ENCODE measurements around the gene TGFB2. TPM values are rescaled to one million over a fixed set of nuclear protein-coding genes. Genes with fewer than 3 reads are reported as not detected.

The TGFB2 gene
- total RNA-seq: 1 to 10 TPM in 1 of 4 donors, under 1 TPM in 3; 0.40 to 1.9 (median 0.57) TPM

GRCh38 chr1:218344814-218345672 is at the start of gene TGFB2:
Gene TGFB2, plus strand, starts transcription at chr1:218345336. Its CDS starts 1,366 bp downstream, at chr1:218346702.
- WGBS, 2 donors: 2 to 11% methylated on average over 18 to 22 of the region's 22 CpGs
- TF ChIP-seq CTCF (IDR thresholded peaks at IDR 0.05) (no peak), POLR2A (IDR thresholded peaks at IDR 0.05) (peak in 2 of 4 donors; percentile 51 to 76)
- H3K36me3 ChIP-seq: no peaks in the 10 kb centered on the region
- H3K27me3 ChIP-seq: peaks cover 0 to 12% (median 0%) of the 10 kb centered on the region in 4 donors
- no peaks in the 10 kb centered on the region for H3K9me3 ChIP-seq
- peaks cover 0 to 53% (median 0%) of the 10 kb centered on the region in 3 donors for H3K4me1 ChIP-seq
- peak within 1 kb of the TSS; percentile 45 to 86 (median 82) for H3K27ac ChIP-seq
- no peak for DNase-seq
- H3K4me3 ChIP-seq: peak within 1 kb of the TSS; percentile 44 to 69 (median 61)
- intact Hi-C loops (cut with DNase I): loop anchor here (10.0 kb wide), 1 partner anchor 720 kb away; no protein-coding TSS in a partner anchor

- intact Hi-C loops (cut with DNase I): no loop called here
- 84 to 87% methylated on average over 2 of the region's 2 CpGs for WGBS, 2 donors
- no peak for DNase-seq
Measured at GRCh38 chr1:218296162-218296561, 49.0 kb upstream of the TGFB2 start.

GRCh38 chr1:218297461-218297860 is 47.7 kb upstream of the TGFB2 start:
- TF ChIP-seq POLR2A (IDR thresholded peaks at IDR 0.05): no peak
- TF ChIP-seq CTCF (IDR thresholded peaks at IDR 0.05): no peak
- Histone ChIP-seq H3K4me3 (no peak overlapping the region), H3K27ac (no peak overlapping the region), H3K27me3 (no peaks in the 10 kb centered on the region), H3K4me1 (no peaks in the 10 kb centered on the region), H3K36me3 (peaks cover 0 to 32% (median 0%) of the 10 kb centered on the region in 3 donors), H3K9me3 (no peaks in the 10 kb centered on the region)
- intact Hi-C loops (cut with DNase I): no loop called here
- no peak for DNase-seq
- 70 to 80% methylated on average over 2 of the region's 2 CpGs for WGBS, 2 donors

More at GRCh38 chr1:218296162-218296561, 49.0 kb upstream of the TGFB2 start:
- Histone ChIP-seq H3K36me3 (peaks cover 0 to 24% (median 0%) of the 10 kb centered on the region in 3 donors), H3K27ac (no peak overlapping the region), H3K4me1 (no peaks in the 10 kb centered on the region), H3K4me3 (no peak overlapping the region), H3K27me3 (no peaks in the 10 kb centered on the region), H3K9me3 (no peaks in the 10 kb centered on the region)
- TF ChIP-seq POLR2A (IDR thresholded peaks at IDR 0.05): no peak
- no peak for TF ChIP-seq CTCF (IDR thresholded peaks at IDR 0.05)

GRCh38 chr1:218297867-218298266 is 47.3 kb upstream of the TGFB2 start:
- H3K36me3 ChIP-seq: peaks cover 0 to 36% (median 0%) of the 10 kb centered on the region in 3 donors
- WGBS, 2 donors: 72 to 86% methylated on average over 1 of the region's 1 CpG
- no peak for DNase-seq

More at GRCh38 chr1:218297867-218298266, 47.3 kb upstream of the TGFB2 start:
- no peak overlapping the region for H3K27ac ChIP-seq
- intact Hi-C loops (cut with DNase I): no loop called here
- no peaks in the 10 kb centered on the region for H3K27me3 ChIP-seq
- no peaks in the 10 kb centered on the region for H3K9me3 ChIP-seq
- H3K4me3 ChIP-seq: no peak overlapping the region
- TF ChIP-seq POLR2A (IDR thresholded peaks at IDR 0.05) (no peak), CTCF (IDR thresholded peaks at IDR 0.05) (no peak)
- H3K4me1 ChIP-seq: no peaks in the 10 kb centered on the region
